GM12878 (cell line): ENCODE measurements around the gene KIRREL3. TPM values are rescaled to one million over a fixed set of nuclear protein-coding genes. Genes with fewer than 3 reads are reported as not detected.

Experiments used
- ATAC-seq: fragments of 200-7000 bp; cut with Tn5 transposase; 3 replicates; pipeline ENCODE4 v1.9.1; 2020; ENCODE audit warnings: mild to moderate bottlenecking, moderate library complexity
- BruUV-seq: library from RNA; stranded (reverse); fragments of 400-500 nt; replicated peaks from 2 replicates; lab custom pipeline; 2021; lab: Mats Ljungman, UMichigan
- CTCF ChIA-PET: fragments of 300-600 bp; sonication (Branson Sonifier 250); formaldehyde crosslinking; extraction: SDS; loops from one replicate; lab custom pipeline; 2021; ENCODE audit warnings: inconsistent platforms; lab: Yijun Ruan, JAX
- POLR2A ChIA-PET: fragments of 350-600 bp; formaldehyde crosslinking; extraction: SDS; loops from one replicate; lab custom pipeline; 2021; ENCODE audit warnings: inconsistent platforms; lab: Charles Lee
- RAD21 ChIA-PET: fragments of 300-600 bp; sonication (Branson Sonifier 250); formaldehyde crosslinking; loops from one replicate; lab custom pipeline; 2023; ENCODE audit warnings: antibody characterized with exemption; ENCODE audit not compliant: unreplicated experiment; lab: Charles Lee
- SMC1A ChIA-PET: fragments of 300-600 bp; sonication (Branson Sonifier 250); formaldehyde crosslinking; loops from one replicate; lab custom pipeline; 2023; ENCODE audit not compliant: unreplicated experiment, uncharacterized antibody; lab: Charles Lee
- DNase-seq: peaks from one replicate; pipeline ENCODE4 v3.0.0-alpha.2; 2011; ENCODE audit warnings: low read depth, low spot score
- FAIRE-seq: peaks from 3 replicates; lab custom pipeline; 2011; peaks lifted over from hg19 to GRCh38; lab: Jason Lieb, UNC
- H2AFZ ChIP-seq: 2 replicates; pipeline ENCODE4 v1.6.0; 2011; ENCODE audit warnings: low read depth, low read length, control low read depth; ENCODE audit not compliant: control insufficient read depth
- H3K27ac ChIP-seq: 2 replicates; pipeline ENCODE4 v1.5.1; 2011; ENCODE audit warnings: control low read depth; ENCODE audit not compliant: control insufficient read depth, insufficient read depth
- H3K27me3 ChIP-seq, 2 experiments: replicated peaks in 1 of 2; 2 replicates each; pipeline versions ENCODE4 v1.6.0 to v1.6.1; 2011; ENCODE audit warnings: low read length in 1 of 2; ENCODE audit not compliant: control insufficient read depth in 2 of 2, insufficient read depth in 2 of 2
- H3K36me3 ChIP-seq, 2 experiments: 2 replicates each; pipeline ENCODE4 v1.5.1; 2011; ENCODE audit warnings: low read length in 1 of 2; ENCODE audit not compliant: control insufficient read depth in 2 of 2, insufficient read depth in 2 of 2
- H3K4me1 ChIP-seq: 2 replicates; pipeline ENCODE4 v1.6.1; 2011; ENCODE audit warnings: mild to moderate bottlenecking, low read length, moderate library complexity, mixed read lengths; ENCODE audit not compliant: control insufficient read depth, insufficient read depth
- H3K4me2 ChIP-seq: 2 replicates; pipeline ENCODE4 v1.6.0; 2011; ENCODE audit warnings: control low read depth; ENCODE audit not compliant: control insufficient read depth, insufficient read depth
- H3K4me3 ChIP-seq: fragments of 200-600 bp; sonication (generic); 2 replicates; pipeline ENCODE4 v1.5.1; 2016
- H3K79me2 ChIP-seq: 2 replicates; pipeline ENCODE4 v1.6.0; 2011; ENCODE audit warnings: low read length; ENCODE audit not compliant: control insufficient read depth, insufficient read depth
- H3K9ac ChIP-seq: 2 replicates; pipeline ENCODE4 v1.8.0; 2011; ENCODE audit warnings: low read length, control low read depth, mixed read lengths; ENCODE audit not compliant: control insufficient read depth, insufficient read depth
- H3K9me3 ChIP-seq: replicated peaks from 3 replicates; pipeline ENCODE4 v1.5.1; 2011; ENCODE audit warnings: mild to moderate bottlenecking, low read length; ENCODE audit not compliant: control insufficient read depth, insufficient read depth
- H4K20me1 ChIP-seq: 2 replicates; pipeline ENCODE4 v1.6.0; 2011; ENCODE audit not compliant: control insufficient read depth, insufficient read depth
- CHD2 ChIP-seq: IDR thresholded peaks from 2 replicates; pipeline ENCODE4 v1.6.1; 2011; ENCODE audit warnings: low read depth, low read length, improper control_type of control experiment, borderline replicate concordance
- MEF2A ChIP-seq: IDR thresholded peaks from 2 replicates; pipeline ENCODE4 v1.6.1; 2011; ENCODE audit warnings: low read depth, mild to moderate bottlenecking, low read length, moderate library complexity; ENCODE audit not compliant: insufficient read depth
- NFXL1 ChIP-seq: fragments of 450-650 bp; IDR thresholded peaks from 2 replicates; pipeline ENCODE4 v1.6.1; 2017; ENCODE audit warnings: antibody characterized with exemption, mild to moderate bottlenecking, borderline replicate concordance
- NR2F1 ChIP-seq: fragments of 450-650 bp; conservative IDR thresholded peaks from 2 replicates; pipeline ENCODE4 v1.6.1; 2017; ENCODE audit warnings: mild to moderate bottlenecking
- POU2F2 ChIP-seq: IDR thresholded peaks from 3 replicates; pipeline ENCODE4 v1.6.1; 2011; ENCODE audit warnings: low read depth, mild to moderate bottlenecking, low read length, borderline replicate concordance
- RAD51 ChIP-seq: fragments of 450-650 bp; IDR thresholded peaks from 2 replicates; pipeline ENCODE4 v1.6.1; 2016; ENCODE audit warnings: moderate library complexity, mild to moderate bottlenecking, inconsistent platforms
- RCOR1 ChIP-seq: conservative IDR thresholded peaks from 2 replicates; pipeline ENCODE4 v1.6.1; 2012; ENCODE audit warnings: low read depth, low read length, improper control_type of control experiment
- RELA ChIP-seq: fragments of 450-650 bp; IDR thresholded peaks from 2 replicates; pipeline ENCODE4 v1.8.0; 2014; ENCODE audit warnings: borderline replicate concordance; ENCODE audit not compliant: partially characterized antibody
- SMARCA5 ChIP-seq: fragments of 450-650 bp; IDR thresholded peaks from 2 replicates; pipeline ENCODE4 v1.6.1; 2017; ENCODE audit warnings: mild to moderate bottlenecking
- SMC3 ChIP-seq: IDR thresholded peaks from 2 replicates; pipeline ENCODE4 v1.6.1; 2011; ENCODE audit warnings: low read length, improper control_type of control experiment, borderline replicate concordance
- SPI1 ChIP-seq: IDR thresholded peaks from 2 replicates; pipeline ENCODE4 v1.6.1; 2011; ENCODE audit warnings: low read depth, mild to moderate bottlenecking, low read length, moderate library complexity, borderline replicate concordance; ENCODE audit not compliant: insufficient read depth
- WGBS: methylation state at CpG from one replicate; pipeline ENCODE4 v1.1.6; 2016; ENCODE audit warnings: low lambda C conversion rate; ENCODE audit not compliant: insufficient replicate concordance, insufficient coverage; ENCODE audit errors: missing lambda C conversion rate; 5-methylcytosine and 5-hydroxymethylcytosine counted together
- in situ Hi-C: fragments of 300-500 bp; cut with MboI; formaldehyde crosslinking; loops from 9 replicates; pipeline ENCODE4 v1.14.3; 2018; ENCODE audit warnings: mixed read lengths
- intact Hi-C: fragments of 100-400 bp; cut with micrococcal nuclease; formaldehyde crosslinking; loops from one replicate; pipeline ENCODE4 v1.14.2; 2022; ENCODE audit not compliant: unreplicated experiment
- polyA plus RNA-seq, 11 experiments: library from polyadenylated mRNA; depleted of rRNA in 4 of 11; unstranded in 6 of 11; stranded (reverse) in 5 of 11; fragments of >200 nt; fragmentation: Nextera tagmentation in 4 of 11; fragmentation: Illumina TruSeq in 1 of 11; extraction: Ambion mirVana in 4 of 11; extraction: Trizol in 1 of 11; gene quantifications; 1 replicate in 1 of 11; 2 replicates in 10 of 11; pipeline versions ENCODE4 v1.2.1 to v1.2.3, GENCODE V29; 2011 to 2016; ENCODE audit warnings: inconsistent platforms in 2 of 11, missing spikeins in 2 of 11, low read depth in 1 of 11
- total RNA-seq, 4 experiments: library from RNA; depleted of rRNA in 3 of 4; stranded (reverse); fragments of >200 nt in 3 of 4; fragmentation: Illumina TruSeq in 1 of 4; extraction: Trizol in 1 of 4; gene quantifications; 2 replicates each; pipeline versions ENCODE4 v1.2.1 to v1.2.3, GENCODE V29; 2013 to 2021
- TF ChIP-seq, protein P1 (sequence below), 3 experiments: IDR thresholded peaks in 2 of 3; conservative IDR thresholded peaks in 1 of 3; 2 replicates each; pipeline ENCODE4 v1.5.1; 2011; ENCODE audit warnings: low read depth in 3 of 3, low read length in 3 of 3, mild to moderate bottlenecking in 3 of 3, control low read depth in 2 of 3, moderate library complexity in 2 of 3, inconsistent platforms in 1 of 3, mixed read lengths in 1 of 3; ENCODE audit not compliant: control insufficient read depth in 2 of 3, insufficient read depth in 1 of 3; ENCODE audit errors: extremely low read depth in 1 of 3
- TF ChIP-seq, protein P2 (sequence below): fragments of 150-350 bp; IDR thresholded peaks from 2 replicates; pipeline ENCODE4 v1.6.1; 2014; ENCODE audit warnings: mild to moderate bottlenecking, low read depth, low read length
- TF ChIP-seq, protein P3 (sequence below): IDR thresholded peaks from 2 replicates; pipeline ENCODE4 v1.6.1; 2012; ENCODE audit warnings: low read depth, low read length, improper control_type of control experiment

The KIRREL3 gene
- total and polyA plus RNA-seq, 10 of the 15 experiments (the other 5 are each of a cell fraction or from before 2014, with no cell fraction given), result under 0.01 TPM; not detected in 9

DNA sequence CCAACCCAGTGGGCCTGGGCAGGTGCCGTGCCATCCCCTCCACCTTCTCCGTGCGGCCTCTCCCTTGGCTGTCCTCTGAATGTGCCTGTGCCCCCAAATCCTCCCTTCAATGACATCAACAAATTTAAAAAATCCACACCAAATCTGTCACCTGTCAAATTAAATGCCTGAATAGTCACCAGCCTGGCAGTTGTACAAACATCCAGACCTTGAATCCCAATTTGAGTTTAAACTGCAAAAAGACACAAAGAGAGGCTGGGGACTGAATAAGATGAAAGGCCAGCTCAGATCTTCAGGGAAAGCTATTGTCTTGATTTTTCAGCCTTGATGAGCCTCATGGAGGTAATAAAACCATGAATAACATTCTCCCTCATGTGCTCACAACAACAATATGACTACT, 194.7 kb downstream of the KIRREL3 start:
- Histone ChIP-seq H3K4me1 (no peaks in the 10 kb centered on the region), H2AFZ (no peak overlapping the region), H3K27me3 (peaks cover under 1 to 2% of the 10 kb centered on the region in 2 experiments; a peak in 3 of 4 replicates), H3K79me2 (no peaks in the 10 kb centered on the region), H3K4me3 (no peak overlapping the region), H3K36me3 (no peaks in the 10 kb centered on the region), H3K27ac (no peak overlapping the region), H3K9ac (no peak overlapping the region), H3K9me3 (no peaks in the 10 kb centered on the region), H4K20me1 (no peaks in the 10 kb centered on the region), H3K4me2 (no peak overlapping the region)
- POLR2A ChIA-PET, result no interaction called here
- FAIRE-seq, result no peak
- RAD21 ChIA-PET, result no interaction called here
- WGBS, result 24% methylated on average over 3 of the region's 3 CpGs
- ATAC-seq, result no peak
- SMC1A ChIA-PET, result no interaction called here
- no peak for DNase-seq
- CTCF ChIA-PET, result no interaction called here
- BruUV-seq, result no TSS peak
- intact Hi-C loops (no loop called here), in situ Hi-C loops (no loop called here)
- TF ChIP-seq RAD51, result no peak
- TF ChIP-seq NR2F1, result no peak
- TF ChIP-seq, protein P1, sequence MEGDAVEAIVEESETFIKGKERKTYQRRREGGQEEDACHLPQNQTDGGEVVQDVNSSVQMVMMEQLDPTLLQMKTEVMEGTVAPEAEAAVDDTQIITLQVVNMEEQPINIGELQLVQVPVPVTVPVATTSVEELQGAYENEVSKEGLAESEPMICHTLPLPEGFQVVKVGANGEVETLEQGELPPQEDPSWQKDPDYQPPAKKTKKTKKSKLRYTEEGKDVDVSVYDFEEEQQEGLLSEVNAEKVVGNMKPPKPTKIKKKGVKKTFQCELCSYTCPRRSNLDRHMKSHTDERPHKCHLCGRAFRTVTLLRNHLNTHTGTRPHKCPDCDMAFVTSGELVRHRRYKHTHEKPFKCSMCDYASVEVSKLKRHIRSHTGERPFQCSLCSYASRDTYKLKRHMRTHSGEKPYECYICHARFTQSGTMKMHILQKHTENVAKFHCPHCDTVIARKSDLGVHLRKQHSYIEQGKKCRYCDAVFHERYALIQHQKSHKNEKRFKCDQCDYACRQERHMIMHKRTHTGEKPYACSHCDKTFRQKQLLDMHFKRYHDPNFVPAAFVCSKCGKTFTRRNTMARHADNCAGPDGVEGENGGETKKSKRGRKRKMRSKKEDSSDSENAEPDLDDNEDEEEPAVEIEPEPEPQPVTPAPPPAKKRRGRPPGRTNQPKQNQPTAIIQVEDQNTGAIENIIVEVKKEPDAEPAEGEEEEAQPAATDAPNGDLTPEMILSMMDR (IDR thresholded peaks at IDR 0.05 in 2 of 3, conservative IDR thresholded peaks at IDR 0.05 in 1 of 3; ENCODE audit: control insufficient read depth in 2 of 3, extremely low read depth in 1 of 3, insufficient read depth in 1 of 3, low read depth in 3 of 3, low read length in 3 of 3), result no peak
- no peak for TF ChIP-seq SMC3
- TF ChIP-seq, protein P2, sequence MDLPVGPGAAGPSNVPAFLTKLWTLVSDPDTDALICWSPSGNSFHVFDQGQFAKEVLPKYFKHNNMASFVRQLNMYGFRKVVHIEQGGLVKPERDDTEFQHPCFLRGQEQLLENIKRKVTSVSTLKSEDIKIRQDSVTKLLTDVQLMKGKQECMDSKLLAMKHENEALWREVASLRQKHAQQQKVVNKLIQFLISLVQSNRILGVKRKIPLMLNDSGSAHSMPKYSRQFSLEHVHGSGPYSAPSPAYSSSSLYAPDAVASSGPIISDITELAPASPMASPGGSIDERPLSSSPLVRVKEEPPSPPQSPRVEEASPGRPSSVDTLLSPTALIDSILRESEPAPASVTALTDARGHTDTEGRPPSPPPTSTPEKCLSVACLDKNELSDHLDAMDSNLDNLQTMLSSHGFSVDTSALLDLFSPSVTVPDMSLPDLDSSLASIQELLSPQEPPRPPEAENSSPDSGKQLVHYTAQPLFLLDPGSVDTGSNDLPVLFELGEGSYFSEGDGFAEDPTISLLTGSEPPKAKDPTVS, result no peak
- TF ChIP-seq SPI1, result no peak
- TF ChIP-seq POU2F2, result no peak
- no peak for TF ChIP-seq NFXL1
- no peak for TF ChIP-seq RCOR1
- no peak for TF ChIP-seq CHD2
- TF ChIP-seq, protein P3, sequence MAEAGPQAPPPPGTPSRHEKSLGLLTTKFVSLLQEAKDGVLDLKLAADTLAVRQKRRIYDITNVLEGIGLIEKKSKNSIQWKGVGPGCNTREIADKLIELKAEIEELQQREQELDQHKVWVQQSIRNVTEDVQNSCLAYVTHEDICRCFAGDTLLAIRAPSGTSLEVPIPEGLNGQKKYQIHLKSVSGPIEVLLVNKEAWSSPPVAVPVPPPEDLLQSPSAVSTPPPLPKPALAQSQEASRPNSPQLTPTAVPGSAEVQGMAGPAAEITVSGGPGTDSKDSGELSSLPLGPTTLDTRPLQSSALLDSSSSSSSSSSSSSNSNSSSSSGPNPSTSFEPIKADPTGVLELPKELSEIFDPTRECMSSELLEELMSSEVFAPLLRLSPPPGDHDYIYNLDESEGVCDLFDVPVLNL, result no peak
- no peak for TF ChIP-seq SMARCA5
- no peak for TF ChIP-seq RELA
- no peak for TF ChIP-seq MEF2A
